ENCODE results near the gene LOXHD1.

GRCh38 chr18:46485675-46486194 lies 171.3 kb downstream of the LOXHD1 start:
- no peak for TF ChIP-seq CTCF (IDR thresholded peaks at IDR 0.05)
- no peak for TF ChIP-seq EZH2 (IDR thresholded peaks at IDR 0.05; ENCODE audit: borderline replicate concordance, insufficient read depth, low read depth, low read length, poor library complexity, severe bottlenecking)

Data from B cell (primary cell).